DMS114 treated with DMSO at 0.1 percent for 48 hours (cell line): ENCODE measurements around the gene TMIE.

ENCODE experiments used
- DNase-seq: peaks from one replicate; lab custom pipeline; 2025; ENCODE audit not compliant: unreplicated experiment; lab: John Stamatoyannopoulos, UW

TMIE gene

GRCh38 chr3:46701181-46701939 is at the start of gene TMIE:
Gene TMIE, plus strand, starts transcription at chr3:46701392. Its CDS starts 96 bp downstream, at chr3:46701488.
- DNase-seq, result no peak

- no peak for DNase-seq
These were observed 45.9 kb upstream of the TMIE start for GRCh38 chr3:46655271-46655670.

- no peak for DNase-seq
These were observed 44.2 kb upstream of the TMIE start for GRCh38 chr3:46656778-46657556.

- DNase-seq, result no peak
These were observed 41.9 kb upstream of the TMIE start for GRCh38 chr3:46659285-46659684.

GRCh38 chr3:46660003-46660402 is 41.2 kb upstream of the TMIE start:
- no peak for DNase-seq

GRCh38 chr3:46660543-46661523 is 40.4 kb upstream of the TMIE start:
- no peak for DNase-seq

- no peak for DNase-seq
These were observed 39.1 kb upstream of the TMIE start for GRCh38 chr3:46661776-46662766.

- no peak for DNase-seq
These were observed 38.2 kb upstream of the TMIE start for GRCh38 chr3:46662771-46663551.

GRCh38 chr3:46663591-46664135 is 37.5 kb upstream of the TMIE start:
- no peak for DNase-seq

- no peak for DNase-seq
These were observed 36.8 kb upstream of the TMIE start for GRCh38 chr3:46664188-46664970.

- DNase-seq, result no peak
These were observed 36.0 kb upstream of the TMIE start for GRCh38 chr3:46664971-46665762.

GRCh38 chr3:46665763-46666452 is 35.3 kb upstream of the TMIE start:
- DNase-seq, result no peak

GRCh38 chr3:46666453-46666845 is 34.7 kb upstream of the TMIE start:
- no peak for DNase-seq

GRCh38 chr3:46667061-46667621 is 34.1 kb upstream of the TMIE start:
- DNase-seq, result no peak

GRCh38 chr3:46667657-46668056 is 33.5 kb upstream of the TMIE start:
- DNase-seq, result no peak

GRCh38 chr3:46668116-46668515 is 33.1 kb upstream of the TMIE start:
- no peak for DNase-seq
